ENCODE measurements around the gene GPC3.

GRCh38 chrX:133726642-133727041 is 258.8 kb downstream of the GPC3 start:
- TF ChIP-seq CTCF (IDR thresholded peaks at IDR 0.05) (no peak), NFYB (CRISPR knock-in tag; conservative IDR thresholded peaks at IDR 0.05; ENCODE audit: low read depth) (no peak), JUN (CRISPR knock-in tag; IDR thresholded peaks at IDR 0.05) (no peak), PRDM15 (CRISPR knock-in tag; IDR thresholded peaks at IDR 0.05) (no peak), FOXJ3 (CRISPR knock-in tag; IDR thresholded peaks at IDR 0.05; ENCODE audit: borderline replicate concordance) (no peak), ATF3 (CRISPR knock-in tag; conservative IDR thresholded peaks at IDR 0.05) (no peak), CBFB (CRISPR knock-in tag; IDR thresholded peaks at IDR 0.05; ENCODE audit: low read depth) (no peak), HMGXB4 (CRISPR knock-in tag; IDR thresholded peaks at IDR 0.05) (no peak), IRF1 (CRISPR knock-in tag; IDR thresholded peaks at IDR 0.05) (no peak)
